ENCODE results near the gene ETV5. TPM values are rescaled to one million over a fixed set of nuclear protein-coding genes. Genes with fewer than 3 reads are reported as not detected.
"Not testable (repeated sequence)": the region's sequence is repeated elsewhere in the genome, so short reads cannot be mapped to it uniquely, and the experiment has no call there.

ETV5 gene
- total RNA-seq, 4 donors from 2014 or later = 6.6 to 12.4 (median 9.5) TPM

DNA sequence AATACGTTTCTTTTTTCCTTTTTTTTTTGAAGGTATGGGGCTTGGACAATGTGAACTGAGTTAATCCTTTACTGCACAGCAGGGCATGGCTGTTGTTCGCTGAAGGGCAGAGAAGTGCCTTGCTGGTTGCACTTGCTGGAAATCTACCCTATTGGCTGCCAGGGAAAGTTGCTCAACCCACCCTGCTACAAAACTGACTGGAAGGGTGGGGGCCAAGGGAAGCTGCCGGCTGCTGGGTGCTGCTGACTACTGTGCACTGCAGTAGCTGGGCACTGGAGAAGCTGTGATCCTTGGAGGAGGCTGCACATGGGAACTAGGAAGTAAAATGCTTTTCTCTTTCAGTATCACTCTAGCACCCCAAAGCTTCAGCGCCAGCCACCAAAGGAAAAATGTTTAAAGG lies 70.5 kb downstream of the ETV5 start:
- intact Hi-C loops (cut with DNase I) = no loop called here
- WGBS = 75% methylated on average over 4 of the region's 4 CpGs
- DNase-seq (ENCODE audit: extremely low spot score) = no peak
- Histone ChIP-seq H3K27me3 (no peaks in the 10 kb centered on the region), H3K4me3 (no peak overlapping the region), H3K36me3 (no peaks in the 10 kb centered on the region), H3K4me1 (no peaks in the 10 kb centered on the region), H3K9me3 (peaks cover 0 to 12% (median 8%) of the 10 kb centered on the region in 4 donors), H3K27ac (replicated peaks in 1 of 4) (no peak overlapping the region)
- TF ChIP-seq POLR2AphosphoS5 (IDR thresholded peaks at IDR 0.05) (no peak), EP300 (IDR thresholded peaks at IDR 0.05) (no peak), POLR2A (IDR thresholded peaks at IDR 0.05; ENCODE audit: low read depth) (no peak), CTCF (IDR thresholded peaks at IDR 0.05) (no peak)

DNA sequence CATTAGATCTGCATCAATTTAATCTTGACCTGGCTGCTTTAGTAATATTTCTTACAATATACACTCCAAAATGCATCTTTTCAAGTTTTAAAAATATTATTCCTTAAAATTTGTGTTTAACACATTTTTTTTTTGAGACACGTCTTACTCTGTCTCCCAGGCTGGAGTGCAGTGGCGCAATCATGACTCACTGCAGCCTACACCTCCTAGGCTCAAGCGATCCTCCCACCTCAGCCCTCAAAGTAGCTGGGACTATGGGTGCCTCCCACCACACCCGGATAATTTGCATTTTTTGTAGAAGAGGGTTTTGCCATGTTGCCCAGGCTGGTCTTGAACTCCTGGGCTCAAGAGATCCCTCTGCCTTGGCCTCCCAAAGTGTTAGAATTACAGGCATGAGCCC lies 73.6 kb downstream of the ETV5 start:
- TF ChIP-seq CTCF (IDR thresholded peaks at IDR 0.05) (no peak), POLR2A (IDR thresholded peaks at IDR 0.05; ENCODE audit: low read depth) (no peak), POLR2AphosphoS5 (IDR thresholded peaks at IDR 0.05) (no peak), EP300 (IDR thresholded peaks at IDR 0.05) (no peak)
- DNase-seq (ENCODE audit: extremely low spot score) = no peak
- intact Hi-C loops (cut with DNase I) = no loop called here

GRCh38 chr3:186032321-186032720 lies 76.6 kb downstream of the ETV5 start:
- no peak for TF ChIP-seq EP300 (IDR thresholded peaks at IDR 0.05)
- TF ChIP-seq POLR2A (IDR thresholded peaks at IDR 0.05; ENCODE audit: low read depth) = no peak
- no peak for TF ChIP-seq CTCF (IDR thresholded peaks at IDR 0.05)
- no peak for TF ChIP-seq POLR2AphosphoS5 (IDR thresholded peaks at IDR 0.05)
- intact Hi-C loops (cut with DNase I) = no loop called here
- no peaks in the 10 kb centered on the region for H3K9me3 ChIP-seq
- H3K27ac ChIP-seq (replicated peaks in 1 of 4) = no peak overlapping the region
- no peaks in the 10 kb centered on the region for H3K27me3 ChIP-seq
- no peak overlapping the region for H3K4me3 ChIP-seq
- no peak for DNase-seq (ENCODE audit: extremely low spot score)
- 85% methylated on average over 1 of the region's 1 CpG for WGBS
- H3K36me3 ChIP-seq = no peaks in the 10 kb centered on the region
- H3K4me1 ChIP-seq = no peaks in the 10 kb centered on the region

More for the DNA sequence above, 73.6 kb downstream of the ETV5 start:
- Histone ChIP-seq H3K27ac (replicated peaks in 1 of 4) (no peak overlapping the region), H3K27me3 (no peaks in the 10 kb centered on the region), H3K4me3 (no peak overlapping the region), H3K4me1 (no peaks in the 10 kb centered on the region), H3K9me3 (peaks cover 0 to 12% (median 8%) of the 10 kb centered on the region in 4 donors), H3K36me3 (no peaks in the 10 kb centered on the region)
- WGBS = 81% methylated on average over 4 of the region's 4 CpGs

DNA sequence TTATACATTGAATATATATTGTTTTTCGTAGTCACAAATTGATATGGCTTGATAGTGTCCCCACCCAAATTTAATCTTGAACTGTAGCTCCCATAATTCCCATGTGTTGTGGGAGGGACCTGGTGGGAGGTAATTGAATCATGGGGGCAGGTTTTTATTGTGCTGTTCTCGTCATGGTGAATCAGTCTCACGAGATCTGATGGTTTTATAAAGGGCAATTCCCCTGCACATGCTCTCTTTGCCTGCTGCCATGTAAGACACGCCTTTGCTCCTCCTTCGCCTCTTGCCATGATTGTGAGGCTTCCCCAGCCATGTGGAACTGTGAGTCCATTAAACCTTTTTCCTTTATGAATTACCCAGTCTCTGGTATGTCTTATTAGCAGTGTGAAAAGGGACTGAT lies 82.9 kb downstream of the ETV5 start:
- intact Hi-C loops (cut with DNase I); H3K36me3 ChIP-seq; H3K27ac ChIP-seq (replicated peaks in 1 of 4); H3K27me3 ChIP-seq; H3K9me3 ChIP-seq; H3K4me3 ChIP-seq: not testable (repeated sequence)
- H3K4me1 ChIP-seq = peaks cover 0 to 17% (median 4%) of the 10 kb centered on the region in 4 donors
- WGBS = 90% methylated on average over 5 of the region's 5 CpGs
- DNase-seq (ENCODE audit: extremely low spot score) = peak; percentile 45

DNA sequence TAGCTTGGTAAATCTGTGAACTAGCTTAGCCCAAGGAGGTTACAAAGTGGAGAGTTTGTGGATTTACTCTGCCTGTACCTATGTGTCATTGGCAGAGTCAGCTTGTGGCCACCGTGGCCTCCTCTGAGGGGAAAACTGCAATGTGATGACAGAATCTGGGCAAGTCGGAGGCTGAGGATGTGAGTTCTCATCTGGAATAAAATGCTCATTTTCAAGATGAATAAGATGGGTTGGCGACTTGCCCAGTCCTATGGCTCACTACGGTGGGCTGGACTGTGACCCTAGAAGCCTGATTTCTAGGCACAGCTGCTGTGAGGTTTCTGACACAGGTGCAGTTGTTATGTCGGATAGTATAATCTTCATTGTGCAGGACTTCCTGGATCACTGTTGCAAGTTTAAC lies 83.7 kb downstream of the ETV5 start:
- intact Hi-C loops (cut with DNase I) = no loop called here
- H3K27me3 ChIP-seq = no peaks in the 10 kb centered on the region

More for the DNA sequence above, 83.7 kb downstream of the ETV5 start:
- H3K9me3 ChIP-seq = no peaks in the 10 kb centered on the region
- peaks cover 0 to 17% (median 4%) of the 10 kb centered on the region in 4 donors for H3K4me1 ChIP-seq
- no peaks in the 10 kb centered on the region for H3K36me3 ChIP-seq
- TF ChIP-seq POLR2A (IDR thresholded peaks at IDR 0.05; ENCODE audit: low read depth) (no peak), EP300 (IDR thresholded peaks at IDR 0.05) (no peak), POLR2AphosphoS5 (IDR thresholded peaks at IDR 0.05) (no peak), CTCF (IDR thresholded peaks at IDR 0.05) (no peak)
- WGBS = 17% methylated on average over 5 of the region's 5 CpGs
- DNase-seq (ENCODE audit: extremely low spot score) = peak; percentile 92
- H3K27ac ChIP-seq (replicated peaks in 1 of 4) = no peak overlapping the region
- H3K4me3 ChIP-seq = no peak overlapping the region
